Tibial artery (tissue), 4 donors: ENCODE measurements around the gene NELL2.

ENCODE experiments used
- DNase-seq, 2 donors: peaks; one replicate each; pipeline ENCODE4 v3.0.0-alpha.2; 2019
- H3K27ac ChIP-seq, 2 donors: fragments of 200-600 bp; sonication (generic) in 1 of 2; 1 replicate in 1 of 2; 2 replicates in 1 of 2; pipeline ENCODE4 v1.5.1; 2018 to 2019; ENCODE audit warnings: mild to moderate bottlenecking in 1 of 2
- H3K27me3 ChIP-seq, 2 donors: fragments of 200-600 bp; sonication (generic) in 1 of 2; one replicate each; pipeline versions ENCODE4 v1.5.1 to v1.6.0; 2016 to 2019
- H3K36me3 ChIP-seq, 3 donors: fragments of 200-600 bp; sonication (generic) in 2 of 3; one replicate each; pipeline ENCODE4 v1.5.1; 2016 to 2019; ENCODE audit warnings: mild to moderate bottlenecking in 2 of 3
- H3K4me1 ChIP-seq, 4 donors: fragments of 200-600 bp; sonication (generic) in 2 of 4; 1 replicate in 3 of 4; 2 replicates in 1 of 4; pipeline ENCODE4 v1.5.1; 2016 to 2019
- H3K4me3 ChIP-seq, 2 donors: fragments of 200-600 bp; sonication (generic) in 1 of 2; 1 replicate in 1 of 2; 2 replicates in 1 of 2; pipeline ENCODE4 v1.5.1; 2018 to 2019; ENCODE audit warnings: mild to moderate bottlenecking in 2 of 2
- H3K9me3 ChIP-seq, 3 donors: fragments of 200-600 bp; sonication (generic) in 1 of 3; one replicate each; pipeline ENCODE4 v1.5.1; 2016 to 2019
- intact Hi-C: fragments of 100-400 bp; cut with DNase I; formaldehyde crosslinking; loops from one replicate; pipeline ENCODE4 v1.15.0; 2023; ENCODE audit warnings: low total_unique reads
- TF ChIP-seq, protein P1 (sequence below), 2 experiments: fragments of 200-600 bp in 1 of 2; fragments of 450-650 bp in 1 of 2; IDR thresholded peaks; one replicate each; pipeline ENCODE4 v1.5.1; 2017 to 2019; ENCODE audit warnings: antibody characterized with exemption in 2 of 2, mild to moderate bottlenecking in 1 of 2, moderate library complexity in 1 of 2

Gene NELL2

DNA sequence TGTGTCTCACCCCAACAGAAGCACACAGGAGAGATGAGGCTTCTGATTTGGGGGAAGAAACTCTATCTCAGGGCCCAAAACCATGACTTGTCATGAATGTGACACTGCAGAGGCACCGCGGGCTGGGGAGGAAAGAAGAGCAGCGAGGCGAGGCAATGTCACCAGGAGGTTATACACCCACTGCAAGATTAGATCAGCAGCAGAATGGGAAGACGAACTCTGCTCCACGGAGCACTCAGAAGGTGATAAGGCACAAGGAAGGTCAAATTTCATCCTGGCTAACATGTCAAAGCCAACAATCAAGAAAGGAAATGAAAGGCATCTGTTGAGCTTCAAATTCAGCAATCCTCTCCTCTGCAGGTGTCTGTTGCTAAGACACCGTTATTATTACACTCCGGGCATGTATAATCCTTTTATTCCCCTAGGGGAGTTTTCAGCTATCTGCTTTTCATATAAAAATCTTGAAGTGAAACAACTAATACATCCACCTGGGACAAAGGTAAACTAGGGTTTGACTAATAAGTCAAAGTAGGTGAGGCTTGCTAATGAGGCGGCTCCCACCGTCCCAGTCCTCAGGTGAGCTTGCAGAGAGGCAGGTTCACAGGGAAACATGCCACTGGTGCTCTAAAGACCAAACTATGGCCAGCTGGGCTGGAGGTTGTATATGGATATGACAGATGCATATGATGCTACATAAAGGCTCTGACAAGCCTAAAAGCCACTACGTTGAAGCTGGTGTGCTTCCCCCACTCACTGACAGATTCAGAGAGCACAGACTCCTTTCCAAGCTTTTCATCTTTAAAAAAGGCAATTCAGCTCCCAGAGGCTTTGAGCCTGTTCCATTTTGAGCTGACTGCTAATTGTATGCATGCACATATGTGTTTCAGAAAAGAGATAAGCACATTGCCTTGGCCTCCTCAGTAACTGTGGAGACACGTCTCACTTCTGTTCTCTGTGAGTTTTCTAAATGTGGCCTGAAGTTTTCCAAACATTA, 221.2 kb downstream of the NELL2 start:
- intact Hi-C loops = no loop called here
- H3K4me1 ChIP-seq = no peaks in the 10 kb centered on the region

DNA sequence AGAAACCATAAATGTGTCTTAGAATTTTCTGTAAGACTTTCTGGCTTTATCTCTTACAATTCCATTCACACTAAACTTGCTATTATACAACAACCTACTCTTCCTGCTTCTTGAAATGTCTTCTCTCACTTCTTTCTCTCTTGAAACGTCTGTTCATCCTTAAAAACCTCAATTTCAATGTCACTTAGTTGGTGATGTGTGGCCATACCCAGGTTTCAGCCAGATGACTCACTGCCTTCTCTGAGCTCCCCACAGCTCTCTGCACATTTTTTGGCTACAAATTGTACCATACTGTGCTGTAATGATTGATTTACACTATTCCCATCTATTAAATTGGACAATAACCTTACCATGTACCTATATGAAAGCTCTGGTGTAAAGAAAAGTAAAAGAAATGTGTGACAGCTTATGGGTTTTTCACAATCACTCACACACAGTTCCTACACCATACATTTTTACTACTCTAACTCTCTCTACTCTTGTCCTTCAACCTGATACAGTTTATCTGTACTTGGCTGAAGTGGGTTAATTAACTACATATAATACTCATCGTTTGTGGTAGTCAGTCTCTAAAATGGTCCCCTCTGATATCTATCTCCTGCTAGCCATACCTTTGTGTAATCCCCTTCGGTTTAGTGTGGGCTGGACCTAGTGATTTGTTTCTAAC, 222.1 kb downstream of the NELL2 start:
- TF ChIP-seq, protein P1, sequence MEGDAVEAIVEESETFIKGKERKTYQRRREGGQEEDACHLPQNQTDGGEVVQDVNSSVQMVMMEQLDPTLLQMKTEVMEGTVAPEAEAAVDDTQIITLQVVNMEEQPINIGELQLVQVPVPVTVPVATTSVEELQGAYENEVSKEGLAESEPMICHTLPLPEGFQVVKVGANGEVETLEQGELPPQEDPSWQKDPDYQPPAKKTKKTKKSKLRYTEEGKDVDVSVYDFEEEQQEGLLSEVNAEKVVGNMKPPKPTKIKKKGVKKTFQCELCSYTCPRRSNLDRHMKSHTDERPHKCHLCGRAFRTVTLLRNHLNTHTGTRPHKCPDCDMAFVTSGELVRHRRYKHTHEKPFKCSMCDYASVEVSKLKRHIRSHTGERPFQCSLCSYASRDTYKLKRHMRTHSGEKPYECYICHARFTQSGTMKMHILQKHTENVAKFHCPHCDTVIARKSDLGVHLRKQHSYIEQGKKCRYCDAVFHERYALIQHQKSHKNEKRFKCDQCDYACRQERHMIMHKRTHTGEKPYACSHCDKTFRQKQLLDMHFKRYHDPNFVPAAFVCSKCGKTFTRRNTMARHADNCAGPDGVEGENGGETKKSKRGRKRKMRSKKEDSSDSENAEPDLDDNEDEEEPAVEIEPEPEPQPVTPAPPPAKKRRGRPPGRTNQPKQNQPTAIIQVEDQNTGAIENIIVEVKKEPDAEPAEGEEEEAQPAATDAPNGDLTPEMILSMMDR (IDR thresholded peaks at IDR 0.05) = no peak
- Histone ChIP-seq H3K27ac (no peak overlapping the region), H3K27me3 (no peaks in the 10 kb centered on the region), H3K4me3 (no peak overlapping the region), H3K4me1 (no peaks in the 10 kb centered on the region), H3K9me3 (no peaks in the 10 kb centered on the region), H3K36me3 (no peaks in the 10 kb centered on the region)
- no peak for DNase-seq
- intact Hi-C loops = no loop called here

More for the DNA sequence above, 221.2 kb downstream of the NELL2 start:
- no peak overlapping the region for H3K4me3 ChIP-seq
- TF ChIP-seq, protein P1 (IDR thresholded peaks at IDR 0.05) = no peak
- H3K27ac ChIP-seq = no peak overlapping the region
- no peak for DNase-seq
- H3K36me3 ChIP-seq = no peaks in the 10 kb centered on the region
- no peaks in the 10 kb centered on the region for H3K9me3 ChIP-seq
- H3K27me3 ChIP-seq = no peaks in the 10 kb centered on the region

DNA sequence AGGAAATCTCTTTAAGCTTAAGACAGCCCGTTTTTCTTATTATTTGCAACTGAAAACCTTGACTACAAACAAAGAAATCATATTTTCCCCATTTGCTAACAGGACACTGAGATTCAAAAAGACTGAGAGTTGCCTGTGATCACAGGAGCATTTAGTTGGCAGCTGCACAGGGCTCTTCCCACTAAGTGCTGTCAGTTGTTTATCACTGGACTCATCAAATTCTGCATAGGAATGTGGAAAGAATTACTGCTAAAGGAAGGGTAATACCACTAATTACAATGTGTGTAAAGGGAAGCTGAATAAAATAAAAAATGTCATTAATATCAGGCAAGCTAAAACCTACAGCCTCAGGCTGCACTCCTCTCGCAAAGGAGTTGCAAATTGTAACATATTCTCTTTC, 226.4 kb downstream of the NELL2 start:
- no peak for DNase-seq
- intact Hi-C loops = no loop called here
- H3K36me3 ChIP-seq = no peaks in the 10 kb centered on the region
- TF ChIP-seq, protein P1 (IDR thresholded peaks at IDR 0.05) = no peak
- H3K27me3 ChIP-seq = no peaks in the 10 kb centered on the region
- H3K27ac ChIP-seq = no peak overlapping the region
- no peaks in the 10 kb centered on the region for H3K9me3 ChIP-seq
- H3K4me1 ChIP-seq = no peaks in the 10 kb centered on the region
- no peak overlapping the region for H3K4me3 ChIP-seq

DNA sequence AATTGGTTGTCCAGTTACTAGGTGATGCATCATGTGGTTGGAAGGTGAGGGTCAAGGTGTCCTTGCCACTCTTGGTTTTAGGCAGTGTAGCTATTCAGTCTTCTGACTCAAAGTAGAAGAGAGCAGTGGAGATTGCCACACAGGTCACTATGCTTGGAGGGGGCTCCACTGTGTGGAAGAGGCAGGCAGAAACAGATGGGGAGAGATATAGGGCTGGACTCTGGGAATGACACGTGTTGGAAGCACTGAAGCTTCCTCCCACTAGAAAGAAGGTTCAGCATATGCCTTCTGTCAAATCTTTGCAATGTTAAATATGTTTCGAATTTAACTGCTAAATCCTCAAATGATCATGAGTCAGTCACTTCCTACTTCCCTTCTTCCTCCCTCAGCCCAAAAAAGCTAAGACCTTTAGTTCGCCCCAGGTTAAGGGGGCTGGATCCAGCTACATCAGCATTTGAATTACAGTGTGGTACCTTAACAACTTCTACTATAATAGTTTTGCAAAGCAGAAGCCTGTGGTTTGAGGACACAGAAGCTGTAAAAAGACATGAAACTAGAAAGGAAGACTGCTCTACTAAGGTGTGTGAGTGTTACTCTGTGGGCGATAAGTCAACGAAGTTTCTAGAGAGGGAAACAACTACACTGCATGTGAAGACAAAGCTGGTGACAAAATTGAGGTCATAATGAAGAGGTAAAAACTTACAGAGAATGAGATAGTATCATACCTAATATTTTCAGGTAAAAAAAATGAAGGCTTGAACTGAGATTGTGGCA, 228.0 kb downstream of the NELL2 start:
- TF ChIP-seq, protein P1 (IDR thresholded peaks at IDR 0.05) = no peak
- no peak overlapping the region for H3K4me3 ChIP-seq
- no peaks in the 10 kb centered on the region for H3K9me3 ChIP-seq
- H3K27ac ChIP-seq = no peak overlapping the region
- intact Hi-C loops = no loop called here
- DNase-seq = no peak
- no peaks in the 10 kb centered on the region for H3K27me3 ChIP-seq
- no peaks in the 10 kb centered on the region for H3K36me3 ChIP-seq
- no peaks in the 10 kb centered on the region for H3K4me1 ChIP-seq

DNA sequence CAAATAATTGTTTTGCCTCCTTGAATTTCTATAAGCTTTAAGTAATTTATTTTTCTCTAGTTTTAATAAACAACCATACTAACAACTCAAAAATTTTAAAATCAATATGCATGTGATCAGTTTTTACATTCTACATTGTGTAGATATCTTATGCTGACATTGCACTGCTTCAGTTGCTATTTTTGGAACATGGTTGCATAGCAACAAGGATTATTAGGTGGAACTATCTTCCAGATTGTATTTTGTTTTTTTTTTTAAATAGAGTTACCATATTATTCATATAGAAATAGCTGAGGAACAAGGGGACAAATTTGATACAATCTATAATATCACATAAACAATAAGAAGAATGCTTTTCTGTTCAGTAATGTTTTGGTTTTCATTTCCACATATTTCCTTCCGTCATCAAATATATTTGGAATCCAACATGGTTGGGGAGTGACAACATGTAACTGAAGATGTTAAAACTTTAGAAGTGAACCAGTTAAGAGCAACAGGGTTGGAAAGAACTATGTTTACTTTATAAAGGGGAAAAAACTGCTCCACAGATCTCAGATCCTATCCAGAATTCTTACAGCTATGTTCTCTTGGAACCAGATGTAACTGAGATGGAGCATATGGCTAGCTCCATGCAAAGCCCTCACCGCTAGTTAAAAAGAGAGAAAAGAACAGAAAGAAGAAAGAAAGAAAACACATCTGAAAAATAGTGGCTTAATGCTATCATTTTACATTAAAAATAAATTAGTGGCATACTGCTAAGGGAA, 235.5 kb downstream of the NELL2 start:
- TF ChIP-seq, protein P1 (IDR thresholded peaks at IDR 0.05) = no peak
- no peak for DNase-seq
- no peaks in the 10 kb centered on the region for H3K9me3 ChIP-seq

More for the DNA sequence above, 235.5 kb downstream of the NELL2 start:
- intact Hi-C loops = no loop called here
- H3K36me3 ChIP-seq = no peaks in the 10 kb centered on the region
- H3K27me3 ChIP-seq = no peaks in the 10 kb centered on the region
- H3K4me1 ChIP-seq = no peaks in the 10 kb centered on the region
- no peak overlapping the region for H3K4me3 ChIP-seq
- H3K27ac ChIP-seq = no peak overlapping the region
